Neural crest cell (in vitro differentiated cells): Measurements from ENCODE around the gene ZNF749. TPM values are rescaled to one million over a fixed set of nuclear protein-coding genes. Genes with fewer than 3 reads are reported as not detected.

ENCODE experiments used
- DNase-seq: peaks from one replicate; pipeline ENCODE4 v3.0.0; 2021; ENCODE audit warnings: low read depth, mixed read lengths, low spot score
- H3K27ac Mint-ChIP-seq: one replicate; pipeline ENCODE4 v1.8.0; 2021; ENCODE audit warnings: mild to moderate bottlenecking, mixed read lengths; ENCODE audit not compliant: unreplicated experiment
- H3K27me3 Mint-ChIP-seq: 2 replicates; pipeline ENCODE4 v1.8.0; 2021; ENCODE audit warnings: low read depth, mild to moderate bottlenecking, mixed read lengths
- H3K36me3 Mint-ChIP-seq: 2 replicates; pipeline ENCODE4 v1.8.0; 2021; ENCODE audit warnings: low read depth, mild to moderate bottlenecking, mixed read lengths
- H3K4me1 Mint-ChIP-seq: 2 replicates; pipeline ENCODE4 v1.8.0; 2021; ENCODE audit warnings: mixed read lengths
- H3K4me3 Mint-ChIP-seq: one replicate; pipeline ENCODE4 v1.8.0; 2021; ENCODE audit warnings: mild to moderate bottlenecking, mixed read lengths
- H3K9me3 Mint-ChIP-seq: 2 replicates; pipeline ENCODE4 v1.8.0; 2021; ENCODE audit warnings: mixed read lengths
- CTCF ChIP-seq: fragments of 200-600 bp; sonication (generic); conservative IDR thresholded peaks from 2 replicates; pipeline ENCODE4 v1.5.0; 2021; ENCODE audit warnings: antibody characterized with exemption, mild to moderate bottlenecking
- total RNA-seq: library from RNA; stranded (reverse); gene quantifications from 2 replicates; pipeline ENCODE4 v1.2.1, GENCODE V29; 2021

ZNF749 gene
- total RNA-seq, 1 donor from 2014 or later = 26.1 TPM

GRCh38 chr19:57434386-57435061 lies 601 bp upstream of the ZNF749 start:
- DNase-seq = no peak
- Mint-ChIP-seq H3K9me3 (peaks cover 12% of the 10 kb centered on the region), H3K4me3 (peak overlapping the region; percentile 98), H3K4me1 (peaks cover 28% of the 10 kb centered on the region), H3K27ac (peak overlapping the region; percentile 85), H3K27me3 (no peaks in the 10 kb centered on the region), H3K36me3 (peaks cover 27% of the 10 kb centered on the region)
- TF ChIP-seq CTCF = no peak

DNA sequence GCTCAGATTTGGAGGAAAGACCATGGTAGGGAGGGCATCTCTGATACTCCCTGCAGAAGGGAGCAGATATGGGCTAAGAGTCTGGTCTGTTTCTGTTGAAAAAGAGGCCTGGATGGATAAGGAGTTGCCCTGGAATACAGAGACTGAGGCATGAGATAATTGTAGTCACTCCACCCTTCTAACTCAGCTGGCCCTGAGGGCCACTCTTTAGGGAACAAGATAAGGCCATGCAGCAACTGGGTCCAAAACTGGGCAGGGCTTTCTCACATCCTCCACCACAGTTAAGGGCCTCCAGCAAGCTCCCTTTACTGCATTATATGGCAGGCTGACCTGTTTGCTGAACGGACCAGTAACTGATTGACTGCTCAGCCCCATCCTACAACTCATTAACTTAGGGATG lies 1.3 kb downstream of the ZNF749 start:
- no peaks in the 10 kb centered on the region for H3K27me3 Mint-ChIP-seq
- H3K9me3 Mint-ChIP-seq = peaks cover 19% of the 10 kb centered on the region
- TF ChIP-seq CTCF = no peak
- H3K4me1 Mint-ChIP-seq = peaks cover 28% of the 10 kb centered on the region
- H3K4me3 Mint-ChIP-seq = peak overlapping the region; percentile 98
- DNase-seq = no peak
- peaks cover 41% of the 10 kb centered on the region for H3K36me3 Mint-ChIP-seq
- no peak overlapping the region for H3K27ac Mint-ChIP-seq

- H3K4me3 Mint-ChIP-seq = peak overlapping the region; percentile 70
- H3K27ac Mint-ChIP-seq = no peak overlapping the region
- no peak for DNase-seq
- H3K36me3 Mint-ChIP-seq = peaks cover 52% of the 10 kb centered on the region
- no peak for TF ChIP-seq CTCF
- H3K27me3 Mint-ChIP-seq = no peaks in the 10 kb centered on the region
- H3K9me3 Mint-ChIP-seq = peaks cover 19% of the 10 kb centered on the region
- peaks cover 28% of the 10 kb centered on the region for H3K4me1 Mint-ChIP-seq
These were observed 2.8 kb downstream of the ZNF749 start for GRCh38 chr19:57437931-57438330.

DNA sequence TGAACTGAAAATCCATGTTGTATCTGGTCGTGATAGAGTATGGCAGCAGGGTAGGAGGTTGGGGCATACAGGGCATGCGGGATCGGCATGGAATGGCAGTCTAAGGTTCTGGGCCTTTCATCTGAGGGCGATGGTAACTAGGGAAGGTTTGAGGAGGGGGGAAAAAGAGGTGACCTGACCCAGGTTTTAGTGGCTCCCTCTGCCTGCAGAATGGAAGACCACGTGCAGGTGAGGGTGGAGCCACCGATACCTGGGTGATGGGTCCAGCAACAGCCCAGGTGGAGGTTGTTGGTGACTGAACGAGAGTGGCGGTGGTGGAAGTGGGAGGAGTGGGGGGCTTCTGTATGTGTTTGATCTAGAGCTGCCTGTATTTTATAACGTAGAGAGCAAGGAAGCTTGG lies 3.8 kb downstream of the ZNF749 start:
- H3K4me3 Mint-ChIP-seq = peak overlapping the region; percentile 61
- no peak overlapping the region for H3K27ac Mint-ChIP-seq
- TF ChIP-seq CTCF = no peak
- H3K4me1 Mint-ChIP-seq = peaks cover 28% of the 10 kb centered on the region
- peaks cover 60% of the 10 kb centered on the region for H3K36me3 Mint-ChIP-seq
- no peak for DNase-seq
- peaks cover 15% of the 10 kb centered on the region for H3K9me3 Mint-ChIP-seq
- no peaks in the 10 kb centered on the region for H3K27me3 Mint-ChIP-seq

- TF ChIP-seq CTCF = no peak
- peaks cover 6% of the 10 kb centered on the region for H3K4me1 Mint-ChIP-seq
- H3K9me3 Mint-ChIP-seq = peaks cover 9% of the 10 kb centered on the region
- no peaks in the 10 kb centered on the region for H3K27me3 Mint-ChIP-seq
- peaks cover 69% of the 10 kb centered on the region for H3K36me3 Mint-ChIP-seq
- DNase-seq = no peak
- H3K4me3 Mint-ChIP-seq = peak overlapping the region; percentile 24
- no peak overlapping the region for H3K27ac Mint-ChIP-seq
These were observed 7.0 kb downstream of the ZNF749 start for GRCh38 chr19:57441979-57442752.
